Tibial nerve (tissue), 4 donors: ENCODE data around the gene STUM.

Source experiments
- EP300 ChIP-seq, 2 donors: sonication (generic); formaldehyde crosslinking; IDR thresholded peaks; one replicate each; pipeline ENCODE4 v1.6.1; 2017; ENCODE audit warnings: antibody characterized with exemption in 2 of 2, mild to moderate bottlenecking in 1 of 2
- POLR2A ChIP-seq, 2 donors: fragments of 450-650 bp; IDR thresholded peaks; one replicate each; pipeline ENCODE4 v1.6.1; 2017; ENCODE audit warnings: antibody characterized with exemption in 2 of 2, mild to moderate bottlenecking in 2 of 2, moderate library complexity in 2 of 2
- TF ChIP-seq, protein P1 (sequence below), 5 experiments: fragments of 200-600 bp in 3 of 5; fragments of 450-650 bp in 2 of 5; sonication (generic) in 3 of 5; IDR thresholded peaks; one replicate each; pipeline ENCODE4 v1.5.1; 2016 to 2019; ENCODE audit warnings: antibody characterized with exemption in 5 of 5, mild to moderate bottlenecking in 3 of 5, moderate library complexity in 2 of 5

DNA sequence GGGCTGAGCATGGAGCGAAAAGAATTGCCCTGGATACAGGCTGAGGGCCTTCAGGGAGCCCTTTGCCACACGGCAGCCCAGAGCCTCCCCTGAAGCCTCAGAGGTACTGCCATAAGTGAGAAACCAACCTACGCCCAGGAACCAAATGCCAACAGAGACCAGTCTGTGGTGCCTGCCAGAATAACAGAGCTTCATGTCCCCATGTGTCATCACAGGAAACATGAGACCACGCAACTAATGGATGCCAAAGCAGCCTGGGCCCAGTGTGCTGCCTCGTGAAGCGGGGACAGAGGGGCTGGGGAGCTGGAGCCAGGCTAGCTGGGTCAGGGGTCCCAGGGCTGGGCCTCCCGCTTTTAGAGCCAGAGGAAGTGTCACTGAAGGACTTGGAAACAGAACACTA lies 18.7 kb upstream of the STUM start:
- TF ChIP-seq, protein P1, sequence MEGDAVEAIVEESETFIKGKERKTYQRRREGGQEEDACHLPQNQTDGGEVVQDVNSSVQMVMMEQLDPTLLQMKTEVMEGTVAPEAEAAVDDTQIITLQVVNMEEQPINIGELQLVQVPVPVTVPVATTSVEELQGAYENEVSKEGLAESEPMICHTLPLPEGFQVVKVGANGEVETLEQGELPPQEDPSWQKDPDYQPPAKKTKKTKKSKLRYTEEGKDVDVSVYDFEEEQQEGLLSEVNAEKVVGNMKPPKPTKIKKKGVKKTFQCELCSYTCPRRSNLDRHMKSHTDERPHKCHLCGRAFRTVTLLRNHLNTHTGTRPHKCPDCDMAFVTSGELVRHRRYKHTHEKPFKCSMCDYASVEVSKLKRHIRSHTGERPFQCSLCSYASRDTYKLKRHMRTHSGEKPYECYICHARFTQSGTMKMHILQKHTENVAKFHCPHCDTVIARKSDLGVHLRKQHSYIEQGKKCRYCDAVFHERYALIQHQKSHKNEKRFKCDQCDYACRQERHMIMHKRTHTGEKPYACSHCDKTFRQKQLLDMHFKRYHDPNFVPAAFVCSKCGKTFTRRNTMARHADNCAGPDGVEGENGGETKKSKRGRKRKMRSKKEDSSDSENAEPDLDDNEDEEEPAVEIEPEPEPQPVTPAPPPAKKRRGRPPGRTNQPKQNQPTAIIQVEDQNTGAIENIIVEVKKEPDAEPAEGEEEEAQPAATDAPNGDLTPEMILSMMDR (IDR thresholded peaks at IDR 0.05), result no peak
- TF ChIP-seq POLR2A (IDR thresholded peaks at IDR 0.05) (no peak), EP300 (IDR thresholded peaks at IDR 0.05) (no peak)
